ACC112 (cell line): Measurements from ENCODE around the gene USP3.

Experiments used
- H2AFZ ChIP-seq: fragments of 200-600 bp; sonication (generic); one replicate; pipeline ENCODE4 v1.6.0; 2017; ENCODE audit warnings: antibody characterized with exemption, low read length; ENCODE audit not compliant: unreplicated experiment
- H3K27ac ChIP-seq: fragments of 200-600 bp; sonication (generic); 2 replicates; pipeline ENCODE4 v1.5.1; 2014; ENCODE audit warnings: low read depth, mild to moderate bottlenecking, antibody characterized with exemption, low read length, moderate library complexity
- H3K27me3 ChIP-seq: fragments of 200-600 bp; sonication (generic); 2 replicates; pipeline ENCODE4 v1.6.1; 2014; ENCODE audit warnings: mild to moderate bottlenecking, antibody characterized with exemption, low read length, moderate library complexity, mixed read lengths; ENCODE audit not compliant: insufficient read depth
- H3K36me3 ChIP-seq: fragments of 200-600 bp; sonication (generic); 2 replicates; pipeline ENCODE4 v1.6.1; 2016; ENCODE audit warnings: mild to moderate bottlenecking, antibody characterized with exemption, low read length, moderate library complexity, mixed read lengths; ENCODE audit not compliant: insufficient read depth
- H3K4me1 ChIP-seq: fragments of 200-600 bp; sonication (generic); one replicate; pipeline ENCODE4 v1.6.1; 2016; ENCODE audit warnings: low read length, mixed read lengths; ENCODE audit not compliant: insufficient read depth, unreplicated experiment, control insufficient read depth
- H3K4me3 ChIP-seq: fragments of 200-600 bp; sonication (generic); 2 replicates; pipeline ENCODE4 v1.5.1; 2014; ENCODE audit warnings: mild to moderate bottlenecking, low read depth, low read length
- H3K79me2 ChIP-seq: fragments of 200-600 bp; sonication (generic); one replicate; pipeline ENCODE4 v1.6.0; 2016; ENCODE audit warnings: low read length; ENCODE audit not compliant: control insufficient read depth, unreplicated experiment, insufficient read depth

USP3 gene

GRCh38 chr15:63506537-63507035, 2.2 kb downstream of the USP3 start:
- Histone ChIP-seq H3K36me3 (no peaks in the 10 kb centered on the region), H3K27me3 (no peaks in the 10 kb centered on the region), H3K79me2 (peaks cover 61% of the 10 kb centered on the region), H3K4me3 (peak overlapping the region; percentile 90), H3K4me1 (peaks cover 66% of the 10 kb centered on the region), H3K27ac (no peak overlapping the region), H2AFZ (no peak overlapping the region)

DNA sequence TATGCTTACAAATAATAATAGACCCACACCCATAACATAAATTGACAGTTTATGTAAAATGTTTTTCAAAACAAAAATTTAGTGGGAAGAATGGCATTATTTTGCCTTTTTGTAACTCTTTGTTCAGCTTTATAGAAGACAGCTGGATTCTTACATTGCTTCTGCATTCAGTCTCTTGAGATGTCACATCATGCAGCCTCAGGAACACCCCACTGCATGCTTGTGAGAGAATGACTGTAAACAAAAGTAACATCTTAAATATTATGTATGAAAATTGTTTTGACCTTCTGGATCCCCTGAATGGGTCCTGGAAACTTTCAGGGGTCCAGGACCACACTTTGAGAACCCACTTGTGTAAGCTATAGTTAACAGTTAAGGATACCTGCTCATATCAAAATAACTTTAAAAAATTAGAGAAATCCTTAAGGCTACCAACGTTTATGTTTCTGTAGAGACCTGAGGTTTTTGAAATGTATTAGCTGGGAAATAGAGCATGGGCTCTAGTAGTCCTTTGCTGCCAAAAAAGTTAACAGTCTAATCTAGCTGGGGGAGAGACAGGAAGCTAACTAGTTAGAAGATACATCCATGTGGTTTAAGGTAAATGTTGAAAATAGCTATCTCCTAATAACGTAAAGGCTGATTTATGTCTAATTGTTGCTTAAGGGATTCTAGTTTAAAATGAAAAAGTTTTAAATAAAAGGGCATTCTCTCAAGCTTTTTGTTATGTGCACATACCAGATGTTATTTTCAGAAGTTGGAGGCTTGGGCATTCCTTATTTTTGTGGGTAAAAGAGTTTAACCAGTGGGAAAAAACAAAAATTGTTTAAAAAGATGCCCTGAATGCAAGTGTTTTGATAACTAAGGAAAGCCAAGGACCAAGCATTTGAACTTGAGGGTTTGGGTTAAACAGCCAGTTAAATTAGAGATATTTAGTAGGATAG, 3.8 kb downstream of the USP3 start:
- no peak overlapping the region for H3K4me3 ChIP-seq
- H3K79me2 ChIP-seq: peaks cover 77% of the 10 kb centered on the region
- peaks cover 53% of the 10 kb centered on the region for H3K4me1 ChIP-seq
- no peak overlapping the region for H2AFZ ChIP-seq
- H3K27ac ChIP-seq: no peak overlapping the region
- H3K27me3 ChIP-seq: no peaks in the 10 kb centered on the region
- no peaks in the 10 kb centered on the region for H3K36me3 ChIP-seq

DNA sequence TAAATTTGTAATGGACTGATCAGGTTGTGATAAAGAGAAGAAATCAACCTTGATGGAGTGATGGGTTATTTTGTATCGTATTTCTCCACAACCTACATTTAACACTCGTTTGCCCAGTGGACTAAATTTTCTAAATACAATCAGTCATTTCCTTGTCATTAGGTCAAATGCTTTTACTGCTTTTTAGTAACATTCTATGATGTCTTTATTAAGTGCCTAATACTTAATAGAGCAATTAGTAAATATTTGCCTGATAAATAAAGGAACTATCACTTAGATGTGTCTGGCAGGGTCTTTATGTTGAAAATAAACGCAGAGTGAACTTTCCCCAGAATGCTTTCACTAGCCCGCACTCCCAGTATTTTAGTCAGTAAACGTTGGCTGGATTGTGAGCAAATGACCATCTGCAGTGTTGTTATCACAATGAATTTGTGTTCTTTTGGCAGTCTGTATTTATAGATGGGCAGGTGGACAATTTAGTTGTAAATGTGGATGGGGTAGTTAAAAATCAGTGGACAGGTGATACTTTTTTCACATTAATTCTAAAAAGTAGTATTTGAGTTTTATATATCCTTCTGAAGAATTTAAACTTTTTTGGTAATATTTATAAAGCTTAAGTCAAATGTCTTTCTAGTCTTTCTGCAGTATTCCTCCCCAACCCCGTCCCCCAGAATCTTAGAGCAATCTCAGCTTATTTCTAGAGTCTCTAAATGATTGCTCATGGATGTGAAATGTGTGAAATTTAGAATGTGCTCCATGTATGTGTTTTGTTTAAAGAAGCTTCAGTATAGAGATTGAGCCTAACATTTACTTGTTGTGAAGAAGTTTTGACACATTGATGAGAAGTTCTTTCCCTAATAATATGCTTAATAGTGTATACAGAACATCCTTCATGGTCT, 4.9 kb downstream of the USP3 start:
- Histone ChIP-seq H3K79me2 (peaks cover 88% of the 10 kb centered on the region), H3K36me3 (no peaks in the 10 kb centered on the region), H3K27me3 (no peaks in the 10 kb centered on the region), H2AFZ (no peak overlapping the region), H3K27ac (peak overlapping the region; percentile 77), H3K4me3 (peak overlapping the region; percentile 44), H3K4me1 (peaks cover 59% of the 10 kb centered on the region)

DNA sequence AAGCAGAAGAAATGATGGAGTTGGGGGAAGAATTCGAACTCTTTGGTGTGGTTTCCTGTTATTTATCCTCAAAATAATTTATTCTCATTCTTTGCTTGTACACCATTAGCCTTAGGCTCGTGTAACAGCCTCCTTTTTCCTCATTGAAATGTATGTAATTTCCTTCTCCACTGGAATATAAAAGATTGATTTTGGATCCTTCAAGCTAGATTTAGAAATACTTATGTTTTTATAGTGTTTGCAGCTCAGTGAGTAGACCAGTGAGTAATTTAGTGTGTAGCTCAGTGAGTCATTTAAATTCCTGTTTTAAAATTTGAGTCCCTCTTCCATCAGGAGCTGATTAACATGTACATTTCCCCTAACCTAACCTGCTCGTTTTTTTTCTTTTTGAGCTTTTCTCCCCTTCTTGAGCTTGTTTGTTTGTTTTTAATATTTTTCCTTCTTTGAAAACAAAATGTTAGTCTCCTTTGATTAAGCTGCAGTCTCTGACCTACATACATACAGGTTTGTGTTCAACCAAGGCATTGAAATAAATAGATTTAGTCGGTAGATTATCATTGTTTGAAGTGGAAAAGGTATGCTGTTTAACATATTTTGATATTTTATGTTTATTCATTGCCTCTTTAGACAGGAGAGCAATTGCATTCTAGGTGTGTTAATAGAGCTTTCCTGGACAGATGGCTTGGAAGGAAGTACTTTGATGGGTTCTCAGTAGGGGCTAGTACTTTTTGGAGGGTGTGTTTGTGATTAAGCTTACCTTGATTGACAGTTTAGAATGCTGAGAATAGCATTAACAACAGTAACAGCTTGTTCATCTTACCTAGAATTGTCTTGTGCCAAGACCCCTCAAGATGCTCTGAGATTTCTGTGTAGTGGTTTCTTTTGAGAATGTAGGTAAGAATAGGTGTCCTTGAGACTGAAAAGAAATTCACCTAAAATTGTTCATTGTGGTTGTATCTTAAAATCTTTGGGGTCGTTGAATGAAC, 5.9 kb downstream of the USP3 start:
- Histone ChIP-seq H3K27ac (peak overlapping the region; percentile 77), H3K4me3 (peak overlapping the region; percentile 50), H3K27me3 (no peaks in the 10 kb centered on the region), H3K4me1 (peaks cover 68% of the 10 kb centered on the region), H3K36me3 (no peaks in the 10 kb centered on the region), H3K79me2 (peaks cover 93% of the 10 kb centered on the region), H2AFZ (no peak overlapping the region)

- H3K4me3 ChIP-seq: no peak overlapping the region
- H2AFZ ChIP-seq: no peak overlapping the region
- no peak overlapping the region for H3K27ac ChIP-seq
- peaks cover 91% of the 10 kb centered on the region for H3K79me2 ChIP-seq
- no peaks in the 10 kb centered on the region for H3K27me3 ChIP-seq
- no peaks in the 10 kb centered on the region for H3K36me3 ChIP-seq
- peaks cover 72% of the 10 kb centered on the region for H3K4me1 ChIP-seq
Observed at GRCh38 chr15:63512148-63512547, 7.8 kb downstream of the USP3 start.

DNA sequence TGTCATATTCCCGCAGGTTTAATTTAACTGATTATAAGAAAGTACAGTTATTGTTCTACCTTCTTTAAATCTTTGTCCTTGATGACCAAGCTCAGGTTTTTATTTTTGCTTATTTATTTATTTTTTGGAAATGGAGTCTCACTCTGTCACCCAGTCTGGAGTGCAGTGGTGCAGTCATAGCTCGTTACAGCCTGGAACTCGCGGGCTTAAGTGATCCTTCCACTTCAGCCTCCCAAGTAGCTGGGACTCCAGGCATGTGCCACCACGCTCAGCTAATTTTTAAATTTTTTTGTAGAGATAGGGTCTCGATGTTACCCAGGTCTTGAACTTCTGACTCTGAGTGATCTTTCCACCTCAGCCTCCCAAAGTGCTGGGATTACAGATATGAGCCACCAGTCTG, 8.9 kb downstream of the USP3 start:
- peaks cover 73% of the 10 kb centered on the region for H3K4me1 ChIP-seq

GRCh38 chr15:63513728-63514127, 9.3 kb downstream of the USP3 start:
- no peak overlapping the region for H3K4me3 ChIP-seq
- no peaks in the 10 kb centered on the region for H3K27me3 ChIP-seq
- H3K79me2 ChIP-seq: peaks cover 91% of the 10 kb centered on the region
- no peak overlapping the region for H2AFZ ChIP-seq
- H3K36me3 ChIP-seq: no peaks in the 10 kb centered on the region
- peaks cover 70% of the 10 kb centered on the region for H3K4me1 ChIP-seq
- no peak overlapping the region for H3K27ac ChIP-seq

More for the DNA sequence above, 8.9 kb downstream of the USP3 start:
- H3K27me3 ChIP-seq: no peaks in the 10 kb centered on the region
- no peak overlapping the region for H2AFZ ChIP-seq
- H3K4me3 ChIP-seq: no peak overlapping the region
- H3K27ac ChIP-seq: no peak overlapping the region
- H3K79me2 ChIP-seq: peaks cover 91% of the 10 kb centered on the region
- H3K36me3 ChIP-seq: no peaks in the 10 kb centered on the region

DNA sequence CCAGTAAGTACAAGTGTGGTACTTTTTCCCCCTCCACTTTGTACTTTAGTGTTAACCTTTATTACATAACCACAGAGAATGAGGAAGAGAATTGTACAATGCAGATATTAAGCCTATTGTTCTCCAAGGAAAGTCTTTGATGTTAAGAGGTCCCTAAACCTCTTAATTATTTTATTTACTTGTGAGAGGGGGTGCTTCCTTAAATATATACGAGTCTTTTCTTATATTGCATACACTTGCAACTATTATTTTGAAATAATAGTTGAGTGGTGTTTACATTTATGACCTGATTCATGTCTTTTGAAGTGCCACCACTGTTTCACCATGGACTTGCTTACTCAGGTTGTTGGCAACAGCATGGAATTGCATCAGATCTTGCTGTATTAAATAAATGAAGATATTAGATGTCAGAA, 10.1 kb downstream of the USP3 start:
- Histone ChIP-seq H3K4me3 (peak overlapping the region; percentile 57), H3K79me2 (peaks cover 92% of the 10 kb centered on the region), H3K27me3 (no peaks in the 10 kb centered on the region), H3K36me3 (no peaks in the 10 kb centered on the region), H2AFZ (no peak overlapping the region), H3K4me1 (peaks cover 70% of the 10 kb centered on the region), H3K27ac (peak overlapping the region; percentile 75)

DNA sequence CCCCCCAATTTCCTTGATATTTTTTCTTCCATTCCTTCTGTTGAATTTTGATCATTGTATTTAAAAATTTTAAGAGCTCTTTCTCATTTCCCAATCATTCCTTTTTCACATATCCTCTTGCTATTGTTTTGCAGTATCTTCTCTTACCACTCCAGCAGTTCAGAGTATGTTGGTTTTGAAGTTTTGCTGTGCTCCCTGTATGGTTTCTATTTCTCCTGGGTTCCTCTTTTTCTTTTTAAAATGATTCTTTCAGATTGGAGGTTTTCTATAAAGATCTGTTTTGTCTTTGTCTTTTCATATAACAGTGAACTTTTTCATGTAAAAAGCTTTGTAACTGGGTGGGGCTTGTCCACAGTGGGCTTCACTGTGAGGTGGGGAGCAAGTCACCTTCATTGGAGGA, 12.8 kb downstream of the USP3 start:
- Histone ChIP-seq H3K79me2 (peaks cover 96% of the 10 kb centered on the region), H3K27me3 (no peaks in the 10 kb centered on the region), H3K4me1 (peaks cover 67% of the 10 kb centered on the region), H3K36me3 (no peaks in the 10 kb centered on the region), H3K27ac (no peak overlapping the region), H2AFZ (no peak overlapping the region), H3K4me3 (no peak overlapping the region)

GRCh38 chr15:63517628-63518027, 13.2 kb downstream of the USP3 start:
- Histone ChIP-seq H3K4me3 (no peak overlapping the region), H2AFZ (no peak overlapping the region), H3K79me2 (peaks cover 96% of the 10 kb centered on the region), H3K4me1 (peaks cover 71% of the 10 kb centered on the region), H3K27me3 (no peaks in the 10 kb centered on the region), H3K27ac (no peak overlapping the region), H3K36me3 (no peaks in the 10 kb centered on the region)
